Endodermal cell (in vitro differentiated cells): ENCODE data around the gene CFAP54. TPM values are rescaled to one million over a fixed set of nuclear protein-coding genes. Genes with fewer than 3 reads are reported as not detected.

ENCODE experiments used
- DNase-seq: peaks from one replicate; pipeline ENCODE4 v3.0.0-alpha.2; 2017
- H3K27ac ChIP-seq: 2 replicates; pipeline ENCODE4 v1.5.1; 2013; ENCODE audit warnings: mild to moderate bottlenecking, low read depth, low read length, moderate library complexity
- H3K27me3 ChIP-seq: 2 replicates; pipeline ENCODE4 v1.6.1; 2013; ENCODE audit warnings: mild to moderate bottlenecking, low read length, moderate library complexity; ENCODE audit not compliant: insufficient read depth, control insufficient read depth, poor library complexity, severe bottlenecking
- H3K36me3 ChIP-seq: 2 replicates; pipeline ENCODE4 v1.7.0; 2013; ENCODE audit warnings: mild to moderate bottlenecking, low read length, moderate library complexity; ENCODE audit not compliant: control insufficient read depth, insufficient read depth
- H3K4me1 ChIP-seq: one replicate; pipeline ENCODE4 v1.7.0; 2013; ENCODE audit warnings: low read length; ENCODE audit not compliant: control insufficient read depth, insufficient read depth
- H3K4me3 ChIP-seq: 2 replicates; pipeline ENCODE4 v1.5.1; 2013; ENCODE audit warnings: mild to moderate bottlenecking, low read length, moderate library complexity
- H3K9ac ChIP-seq: 2 replicates; pipeline ENCODE4 v1.6.1; 2013; ENCODE audit warnings: mild to moderate bottlenecking, low read length, moderate library complexity; ENCODE audit not compliant: poor library complexity, severe bottlenecking; ENCODE audit errors: extremely low read depth
- H3K9me3 ChIP-seq: 2 replicates; pipeline ENCODE4 v1.6.1; 2013; ENCODE audit warnings: mild to moderate bottlenecking, low read length, moderate library complexity; ENCODE audit not compliant: control insufficient read depth
- H3K27ac Mint-ChIP-seq: 2 replicates; pipeline ENCODE4 v1.8.0; 2020; ENCODE audit warnings: mixed read lengths
- H3K27me3 Mint-ChIP-seq: 2 replicates; pipeline ENCODE4 v1.8.0; 2021; ENCODE audit warnings: mild to moderate bottlenecking, mixed read lengths; ENCODE audit not compliant: insufficient read depth
- H3K36me3 Mint-ChIP-seq: 2 replicates; pipeline ENCODE4 v1.8.0; 2020; ENCODE audit warnings: low read depth, mixed read lengths
- H3K4me1 Mint-ChIP-seq: 2 replicates; pipeline ENCODE4 v1.8.0; 2020; ENCODE audit warnings: mixed read lengths
- H3K4me3 Mint-ChIP-seq: 2 replicates; pipeline ENCODE4 v1.8.0; 2020; ENCODE audit warnings: mild to moderate bottlenecking, moderate library complexity, mixed read lengths
- H3K9me3 Mint-ChIP-seq: 2 replicates; pipeline ENCODE4 v1.8.0; 2020; ENCODE audit warnings: mild to moderate bottlenecking, mixed read lengths
- CTCF ChIP-seq: fragments of 200-600 bp; sonication (generic); conservative IDR thresholded peaks from 2 replicates; pipeline ENCODE4 v1.5.0; 2021; ENCODE audit warnings: antibody characterized with exemption, mild to moderate bottlenecking
- WGBS, 2 experiments: methylation state at CpG; one replicate each; pipeline versions ENCODE4 v1.1.5 to v1.1.7; 2013; ENCODE audit warnings: missing lambda C conversion rate in 2 of 2, mixed read lengths in 1 of 2; ENCODE audit not compliant: insufficient coverage in 1 of 2, insufficient read length in 1 of 2; 5-methylcytosine and 5-hydroxymethylcytosine counted together
- total RNA-seq, 2 donors: library from RNA; stranded (reverse); fragmentation: NEBNext Ultra II Directional in 1 of 2; extraction: Animal tissue kit (Norgen Biotek cat#: 25700) in 1 of 2; gene quantifications; 2 replicates in 1 of 2; 3 replicates in 1 of 2; pipeline ENCODE4 v1.2.1, GENCODE V29; 2021

CFAP54 gene
- total RNA-seq, 2 donors from 2014 or later = 1.5 to 1.7 TPM

GRCh38 chr12:96502949-96503532 is 13.7 kb downstream of the CFAP54 start:
- Histone ChIP-seq H3K27me3 (no peaks in the 10 kb centered on the region), H3K27ac (no peak overlapping the region), H3K4me1 (no peaks in the 10 kb centered on the region), H3K36me3 (no peaks in the 10 kb centered on the region), H3K4me3 (no peak overlapping the region), H3K9ac (no peak overlapping the region), H3K9me3 (no peaks in the 10 kb centered on the region)
- TF ChIP-seq CTCF = no peak
- H3K9me3 Mint-ChIP-seq = peaks cover 2% of the 10 kb centered on the region
- no peaks in the 10 kb centered on the region for H3K36me3 Mint-ChIP-seq
- H3K27me3 Mint-ChIP-seq = peaks cover 4% of the 10 kb centered on the region
- H3K27ac Mint-ChIP-seq = no peak overlapping the region
- H3K4me3 Mint-ChIP-seq = no peak overlapping the region
- no peaks in the 10 kb centered on the region for H3K4me1 Mint-ChIP-seq
- no peak for DNase-seq
- 91 to 100% methylated on average over 1 of the region's 6 CpGs for WGBS, 2 experiments

- Histone ChIP-seq H3K27ac (no peak overlapping the region), H3K4me1 (no peaks in the 10 kb centered on the region), H3K9me3 (no peaks in the 10 kb centered on the region), H3K36me3 (no peaks in the 10 kb centered on the region), H3K27me3 (no peaks in the 10 kb centered on the region), H3K9ac (no peak overlapping the region), H3K4me3 (no peak overlapping the region)
- Mint-ChIP-seq H3K9me3 (peaks cover 2% of the 10 kb centered on the region), H3K36me3 (no peaks in the 10 kb centered on the region), H3K27me3 (peaks cover 4% of the 10 kb centered on the region), H3K4me3 (no peak overlapping the region), H3K27ac (no peak overlapping the region), H3K4me1 (no peaks in the 10 kb centered on the region)
- DNase-seq = no peak
- TF ChIP-seq CTCF = no peak
Measured at GRCh38 chr12:96503976-96504375, 14.6 kb downstream of the CFAP54 start.

- H3K27ac ChIP-seq = no peak overlapping the region
- no peak for TF ChIP-seq CTCF
- no peaks in the 10 kb centered on the region for H3K27me3 ChIP-seq
- DNase-seq = no peak
- Mint-ChIP-seq H3K4me1 (no peaks in the 10 kb centered on the region), H3K4me3 (no peak overlapping the region), H3K27ac (no peak overlapping the region), H3K9me3 (peaks cover 2% of the 10 kb centered on the region), H3K36me3 (no peaks in the 10 kb centered on the region), H3K27me3 (peaks cover 4% of the 10 kb centered on the region)
- no peaks in the 10 kb centered on the region for H3K36me3 ChIP-seq
- 93 to 94% methylated on average over 1 of the region's 1 CpG for WGBS, 2 experiments
- no peak overlapping the region for H3K9ac ChIP-seq
- H3K4me3 ChIP-seq = no peak overlapping the region
- no peaks in the 10 kb centered on the region for H3K4me1 ChIP-seq
- no peaks in the 10 kb centered on the region for H3K9me3 ChIP-seq
Measured at GRCh38 chr12:96506776-96507175, 17.4 kb downstream of the CFAP54 start.
